Activated T-cell treated with anti-CD3 and anti-CD28 coated beads for 48 hours (primary cell): ENCODE data around the gene MRGPRF.

ENCODE experiments used
- DNase-seq: peaks from one replicate; pipeline ENCODE4 v3.0.0-alpha.2; 2020; ENCODE audit warnings: low read depth

The MRGPRF gene

GRCh38 chr11:69022260-69022659 is 9.2 kb upstream of the MRGPRF start:
- DNase-seq, result no peak

GRCh38 chr11:69018924-69019323 is 5.9 kb upstream of the MRGPRF start:
- no peak for DNase-seq

GRCh38 chr11:69017951-69018350 is 4.9 kb upstream of the MRGPRF start:
- no peak for DNase-seq

- DNase-seq, result no peak
Observed at GRCh38 chr11:69014898-69015549, 2.0 kb upstream of the MRGPRF start.

GRCh38 chr11:69014084-69014851 is 1.2 kb upstream of the MRGPRF start:
- no peak for DNase-seq

- DNase-seq, result no peak
Observed at GRCh38 chr11:69012092-69013008, 696 bp downstream of the MRGPRF start.

GRCh38 chr11:69011624-69012091 is 1.4 kb downstream of the MRGPRF start:
- DNase-seq, result no peak

- DNase-seq, result peak; percentile 47
Observed at GRCh38 chr11:69010964-69011623, 2.0 kb downstream of the MRGPRF start.

GRCh38 chr11:69010361-69010891 is 2.6 kb downstream of the MRGPRF start:
- DNase-seq, result no peak

- no peak for DNase-seq
Observed at GRCh38 chr11:69009441-69010211, 3.4 kb downstream of the MRGPRF start.

- no peak for DNase-seq
Observed at GRCh38 chr11:69008737-69009440, 4.2 kb downstream of the MRGPRF start.

GRCh38 chr11:69007975-69008381 is 5.1 kb downstream of the MRGPRF start:
- DNase-seq, result no peak

- DNase-seq, result no peak
Observed at GRCh38 chr11:69006816-69007215, 6.2 kb downstream of the MRGPRF start.

- DNase-seq, result no peak
Observed at GRCh38 chr11:69005631-69006368, 7.2 kb downstream of the MRGPRF start.

- DNase-seq, result no peak
Observed at GRCh38 chr11:69005183-69005630, 7.8 kb downstream of the MRGPRF start.

GRCh38 chr11:69004411-69005182 is 8.4 kb downstream of the MRGPRF start:
- DNase-seq, result no peak

GRCh38 chr11:69003866-69004367 is 9.1 kb downstream of the MRGPRF start:
- no peak for DNase-seq

GRCh38 chr11:69003301-69003865 is 9.7 kb downstream of the MRGPRF start:
- no peak for DNase-seq
